Hematopoietic multipotent progenitor cell (in vitro differentiated cells): Measurements from ENCODE around the gene C1orf87. TPM values are rescaled to one million over a fixed set of nuclear protein-coding genes. Genes with fewer than 3 reads are reported as not detected.

Experiments
- DNase-seq, 3 donors: peaks; one replicate each; pipeline ENCODE4 v3.0.0-alpha.2; 2011 to 2015; ENCODE audit warnings: low read depth in 2 of 3, low spot score in 2 of 3
- small RNA-seq: library from RNA; depleted of rRNA; stranded (forward); fragments of <200 nt; gene quantifications from one replicate; pipeline ENCODE3, GENCODE V24; 2012
- total RNA-seq: library from RNA; depleted of rRNA; stranded (reverse); fragments of >200 nt; gene quantifications from one replicate; pipeline ENCODE4 v1.2.3, GENCODE V29; 2012

The C1orf87 gene
- total RNA-seq, 1 donor = not detected

- DNase-seq = no peak
Observed at GRCh38 chr1:59952065-59952464, 121.5 kb downstream of the C1orf87 start.

- DNase-seq = no peak
Observed at GRCh38 chr1:59949648-59950047, 123.9 kb downstream of the C1orf87 start.

GRCh38 chr1:59948990-59949389, 124.6 kb downstream of the C1orf87 start:
- DNase-seq = no peak

- DNase-seq = peak; percentile 16 to 78 (median 52)
Observed at GRCh38 chr1:59947047-59947938, 126.3 kb downstream of the C1orf87 start.

- DNase-seq = no peak
Observed at GRCh38 chr1:59945790-59946189, 127.8 kb downstream of the C1orf87 start.

Small RNA genes lying within 50 kb of the gene (small RNA-seq; reads per million reads assigned to genes)
- gene RN7SL475P = not detected

Other genes starting within 250 kb of the C1orf87 start
- 0.54 TPM for gene CYP2J2, start 147.0 kb downstream of the C1orf87 start, total RNA-seq